Body of pancreas (tissue), 4 donors: ENCODE measurements around the gene EXD3. TPM values are rescaled to one million over a fixed set of nuclear protein-coding genes. Genes with fewer than 3 reads are reported as not detected.

Experiments
- ATAC-seq: fragments of 150-250 bp; one replicate; pipeline ENCODE4 v1.9.1; 2016
- DNase-seq, 4 donors: peaks; one replicate each; pipeline ENCODE4 v3.0.0-alpha.2; 2019
- H3K27ac ChIP-seq, 4 donors: fragments of 200-600 bp; sonication (generic); 1 replicate in 3 of 4; 2 replicates in 1 of 4; pipeline versions ENCODE4 v1.5.1 to v1.6.1; 2016 to 2019; ENCODE audit warnings: mild to moderate bottlenecking in 1 of 4, mixed read lengths in 1 of 4, moderate library complexity in 1 of 4
- H3K27me3 ChIP-seq, 2 donors: fragments of 200-600 bp; sonication (generic); one replicate each; pipeline ENCODE4 v1.6.0; 2016; ENCODE audit warnings: mild to moderate bottlenecking in 1 of 2
- H3K36me3 ChIP-seq, 2 donors: fragments of 200-600 bp; sonication (generic); replicated peaks in 1 of 2; 2 replicates each; pipeline ENCODE4 v1.5.1; 2016; ENCODE audit warnings: low read depth in 2 of 2; ENCODE audit not compliant: insufficient read depth in 1 of 2
- H3K4me1 ChIP-seq: fragments of 200-600 bp; sonication (generic); one replicate; pipeline ENCODE4 v1.6.0; 2016
- H3K4me3 ChIP-seq, 2 donors: fragments of 200-600 bp; sonication (generic); 1 replicate in 1 of 2; 2 replicates in 1 of 2; pipeline ENCODE4 v1.5.1; 2016 to 2019
- H3K9me3 ChIP-seq, 3 donors: fragments of 200-600 bp; sonication (generic); 1 replicate in 2 of 3; 2 replicates in 1 of 3; pipeline ENCODE4 v1.5.1; 2016
- CTCF ChIP-seq, 7 experiments: fragments of 450-650 bp in 4 of 7; fragments of 200-600 bp in 3 of 7; sonication (generic) in 3 of 7; IDR thresholded peaks; one replicate each; pipeline ENCODE4 v1.5.1; 2016 to 2019; ENCODE audit warnings: antibody characterized with exemption in 7 of 7
- POLR2A ChIP-seq, 3 donors: fragments of 450-650 bp; IDR thresholded peaks; one replicate each; pipeline ENCODE4 v1.6.1; 2016; ENCODE audit warnings: antibody characterized with exemption in 3 of 3, mild to moderate bottlenecking in 2 of 3
- WGBS, 2 donors: methylation state at CpG; one replicate each; pipeline ENCODE4 v1.1.5; 2017; 5-methylcytosine and 5-hydroxymethylcytosine counted together
- intact Hi-C: fragments of 100-400 bp; cut with DNase I; formaldehyde crosslinking; loops from one replicate; pipeline ENCODE4 v1.15.1; 2023
- total RNA-seq, 2 donors: library from RNA; depleted of rRNA; stranded (reverse); fragments of >200 nt; gene quantifications; one replicate each; pipeline ENCODE4 v1.1.0, GENCODE V29; 2016

The EXD3 gene
- total RNA-seq, 2 donors from 2014 or later = 23.3 to 34.9 TPM

- H3K27ac ChIP-seq = peak overlapping the region in 3 of 4 donors; percentile 66 to 93 (median 91)
- H3K9me3 ChIP-seq = no peaks in the 10 kb centered on the region
- WGBS, 2 donors = 91 to 92% methylated on average over 8 to 11 of the region's 11 CpGs
- TF ChIP-seq CTCF (IDR thresholded peaks at IDR 0.05) (no peak), POLR2A (IDR thresholded peaks at IDR 0.05) (no peak)
- DNase-seq = no peak
- intact Hi-C loops = loop anchor here (5.0 kb wide), 1 partner anchor 127 kb away; no protein-coding TSS in a partner anchor
- no peaks in the 10 kb centered on the region for H3K27me3 ChIP-seq
- ATAC-seq = no peak
- H3K4me1 ChIP-seq = peaks cover 32% of the 10 kb centered on the region
- H3K36me3 ChIP-seq = no peaks in the 10 kb centered on the region
- H3K4me3 ChIP-seq = no peak overlapping the region
Observed at GRCh38 chr9:137409515-137409914, 13.4 kb downstream of the EXD3 start.

GRCh38 chr9:137408651-137409405 is 14.1 kb downstream of the EXD3 start:
- WGBS, 2 donors = 94 to 95% methylated on average over 10 to 24 of the region's 24 CpGs
- Histone ChIP-seq H3K36me3 (no peaks in the 10 kb centered on the region), H3K4me3 (no peak overlapping the region), H3K27me3 (no peaks in the 10 kb centered on the region), H3K9me3 (no peaks in the 10 kb centered on the region), H3K4me1 (peaks cover 32% of the 10 kb centered on the region), H3K27ac (no peak overlapping the region)
- ATAC-seq (no peak), DNase-seq (no peak)
- intact Hi-C loops = loop anchor here (5.0 kb wide), 1 partner anchor 127 kb away; no protein-coding TSS in a partner anchor
- no peak for TF ChIP-seq CTCF (IDR thresholded peaks at IDR 0.05)

- Histone ChIP-seq H3K27me3 (no peaks in the 10 kb centered on the region), H3K4me1 (peaks cover 32% of the 10 kb centered on the region), H3K36me3 (no peaks in the 10 kb centered on the region), H3K9me3 (no peaks in the 10 kb centered on the region), H3K4me3 (no peak overlapping the region), H3K27ac (peak overlapping the region in 3 of 4 donors; percentile 46 to 63 (median 56))
- peak in 1 of 4 donors; percentile 32 for DNase-seq
- TF ChIP-seq POLR2A (IDR thresholded peaks at IDR 0.05) (no peak), CTCF (IDR thresholded peaks at IDR 0.05) (no peak)
- WGBS, 2 donors = 53 to 73% methylated on average over 16 to 31 of the region's 31 CpGs
- no peak for ATAC-seq
- intact Hi-C loops = loop anchor here (5.0 kb wide), 1 partner anchor 125 kb away; no protein-coding TSS in a partner anchor
Observed at GRCh38 chr9:137407590-137408300, 15.2 kb downstream of the EXD3 start.

- H3K27me3 ChIP-seq = no peaks in the 10 kb centered on the region
- ATAC-seq (peak; percentile 81), DNase-seq (peak; percentile 69 to 78 (median 76))
- H3K4me1 ChIP-seq = peaks cover 27% of the 10 kb centered on the region
- TF ChIP-seq CTCF (IDR thresholded peaks at IDR 0.05) (peak; percentile 64 to 91 (median 82)), POLR2A (IDR thresholded peaks at IDR 0.05) (peak in 1 of 3 donors; percentile 26)
- H3K4me3 ChIP-seq = no peak overlapping the region
- WGBS, 2 donors = 5% methylated on average over 58 of the region's 63 CpGs; no CpG with 5 or more reads in 1 of the 2 donors
- peak overlapping the region in 3 of 4 donors; percentile 46 to 63 (median 56) for H3K27ac ChIP-seq
- no peaks in the 10 kb centered on the region for H3K9me3 ChIP-seq
- no peaks in the 10 kb centered on the region for H3K36me3 ChIP-seq
- intact Hi-C loops = loop anchor here (5.0 kb wide), 1 partner anchor 125 kb away; no protein-coding TSS in a partner anchor
Observed at GRCh38 chr9:137406876-137407589, 15.9 kb downstream of the EXD3 start.
